Measurements from ENCODE around the gene CNTRL. TPM values are rescaled to one million over a fixed set of nuclear protein-coding genes. Genes with fewer than 3 reads are reported as not detected.

The CNTRL gene
- total and polyA plus RNA-seq, 2 of the 8 experiments (the other 6 are each of a cell fraction or from before 2014, with no cell fraction given): 5.1 to 13.9 TPM

GRCh38 chr9:121187636-121188305, 113.0 kb downstream of the CNTRL start (continued):
- no peak for TF ChIP-seq RAD21 (IDR thresholded peaks at IDR 0.05 in 1 of 2, conservative IDR thresholded peaks at IDR 0.05 in 1 of 2; ENCODE audit: low read depth in 2 of 2, low read length in 2 of 2)
- TF ChIP-seq CHD1 (IDR thresholded peaks at IDR 0.05; ENCODE audit: low read depth, low read length): no peak
- TF ChIP-seq USF2 (IDR thresholded peaks at IDR 0.05; ENCODE audit: low read length): no peak
